ENCODE data around the gene SLC17A9.

The SLC17A9 gene

DNA sequence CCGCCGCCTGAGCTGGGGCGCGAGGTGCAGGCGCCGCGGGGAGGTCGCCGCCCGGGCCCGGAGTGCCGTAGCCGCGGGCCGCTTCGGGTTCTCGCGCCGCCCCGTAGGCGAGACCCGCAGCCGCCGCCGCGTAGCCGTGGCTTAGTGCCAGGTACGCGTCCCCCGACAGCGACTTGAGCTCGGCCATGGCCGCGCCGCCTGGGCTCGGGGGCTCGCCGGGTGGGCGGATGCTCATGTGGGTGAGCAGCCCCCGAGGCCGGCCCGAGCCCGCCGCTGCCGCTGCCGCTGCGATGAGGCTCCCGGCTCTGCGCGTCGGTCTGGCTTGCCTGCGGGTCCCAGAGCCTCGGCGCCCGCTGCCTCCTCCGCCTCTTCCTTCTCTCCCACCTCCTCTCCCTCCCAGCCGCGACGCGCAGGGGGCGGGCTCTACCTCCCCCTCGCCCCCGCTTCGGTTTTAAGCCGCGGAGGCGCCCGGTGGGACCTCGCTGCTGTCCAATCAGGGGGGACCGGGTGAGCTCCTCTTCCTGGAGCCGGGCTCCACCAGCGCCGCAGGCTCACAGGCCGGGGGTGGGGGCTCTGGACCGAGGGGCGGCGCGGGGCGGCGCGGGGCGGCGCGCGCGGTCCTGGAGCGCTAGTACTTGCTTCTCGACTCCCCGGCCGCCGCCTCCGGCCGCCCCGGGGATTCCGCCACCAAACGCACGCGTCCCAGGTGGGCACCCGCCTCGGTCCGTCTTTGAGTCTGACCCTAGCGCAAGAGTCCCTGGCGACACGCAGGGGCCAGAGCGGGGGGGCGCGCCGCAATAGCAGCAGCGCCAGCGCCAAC lies 54.2 kb downstream of the SLC17A9 start, which contains the start of gene BHLHE23:
Gene BHLHE23 (minus strand): TSS at position 425 of the 820 bp plus-strand sequence. CDS start 190 bp downstream, at position 235.
- DNase-seq, result no peak

DNA sequence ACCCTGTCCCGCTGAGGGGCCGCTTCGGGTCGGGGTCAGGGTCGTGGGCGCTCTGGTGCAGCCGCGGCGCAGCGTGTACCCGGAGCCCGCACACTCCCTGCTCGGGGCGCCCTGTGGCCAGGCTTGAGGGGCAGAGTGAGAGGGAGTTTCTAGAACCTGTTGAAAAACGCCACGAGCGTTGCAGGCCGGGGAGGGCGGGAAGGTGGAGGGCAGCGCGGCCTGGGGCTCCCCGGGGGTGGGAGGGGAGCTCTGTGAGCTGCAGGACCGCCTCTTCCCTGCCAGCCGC lies 54.8 kb downstream of the SLC17A9 start:
- no peak for DNase-seq

- no peak for DNase-seq
Observed at GRCh38 chr20:63007646-63008488, 55.4 kb downstream of the SLC17A9 start.

DNA sequence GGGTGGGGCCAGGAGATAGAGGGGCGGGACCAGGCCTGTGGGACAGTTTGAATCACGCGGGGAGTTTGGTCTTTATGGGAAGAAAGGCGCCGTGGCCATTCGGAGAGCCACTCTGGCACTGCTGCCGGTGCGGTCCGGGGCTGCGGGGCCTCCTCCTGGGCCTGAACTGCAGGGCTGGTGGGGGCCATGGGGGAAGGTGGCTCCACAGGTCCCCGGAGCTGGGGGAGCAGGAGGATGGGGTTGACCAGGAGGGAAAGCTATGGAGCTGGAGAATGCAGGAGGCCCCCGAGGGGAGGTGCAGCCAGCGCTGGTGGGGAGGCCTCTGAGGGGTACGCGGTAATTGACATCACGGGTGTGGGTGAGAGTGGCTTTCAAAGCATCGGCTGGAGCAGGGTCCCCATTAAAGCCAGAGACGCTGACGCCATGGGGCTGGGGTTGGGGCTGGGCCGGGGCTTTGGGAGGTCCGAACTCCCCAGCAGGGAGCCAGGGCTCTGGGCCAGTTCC lies 56.1 kb downstream of the SLC17A9 start:
- DNase-seq, result no peak

DNA sequence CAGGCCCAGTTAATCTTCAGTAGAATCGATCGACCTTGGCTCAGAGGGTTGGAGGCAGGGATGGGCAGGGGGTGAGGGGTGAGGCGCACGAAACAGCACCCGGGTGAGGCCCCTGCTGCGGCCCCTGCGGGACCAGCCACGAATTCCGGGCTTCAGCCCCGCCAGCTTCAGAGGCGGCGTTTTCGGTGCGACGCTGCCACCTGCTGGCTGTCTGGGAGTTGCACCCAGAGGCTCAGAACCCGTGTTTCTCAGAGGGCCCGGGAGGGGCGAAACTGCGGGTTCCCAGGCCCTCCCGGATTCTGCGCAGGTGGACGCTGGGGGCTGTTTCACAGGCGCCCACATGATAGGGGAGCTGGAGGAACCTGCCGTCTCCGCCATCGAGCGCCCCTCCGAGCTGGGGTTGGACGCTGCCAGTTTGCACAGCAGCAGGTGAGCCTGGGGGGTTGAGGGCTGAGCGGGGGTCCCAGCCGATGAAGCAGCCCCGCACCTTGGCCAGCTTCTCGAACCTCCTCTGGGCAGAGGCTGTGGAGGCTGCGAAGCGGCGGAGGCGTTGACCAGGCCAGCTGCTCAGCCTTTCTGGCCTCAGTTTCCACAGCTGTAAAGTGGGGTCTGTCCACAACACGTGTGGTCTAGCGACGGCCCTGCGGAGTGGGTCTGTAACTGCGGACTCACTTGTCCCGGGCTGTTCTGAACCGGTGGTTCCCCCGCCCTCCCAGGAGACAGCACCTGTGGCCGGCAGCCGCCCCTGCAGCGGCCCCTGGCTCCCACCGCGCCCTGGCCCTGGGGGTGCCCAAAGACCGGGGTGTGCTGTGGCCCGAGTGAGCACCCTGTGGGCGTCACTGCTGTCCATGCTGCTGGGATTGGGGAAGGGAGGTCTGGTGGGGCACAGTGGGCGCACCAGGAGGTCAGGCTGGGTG lies 56.8 kb downstream of the SLC17A9 start:
- DNase-seq, result peak; percentile 34

DNA sequence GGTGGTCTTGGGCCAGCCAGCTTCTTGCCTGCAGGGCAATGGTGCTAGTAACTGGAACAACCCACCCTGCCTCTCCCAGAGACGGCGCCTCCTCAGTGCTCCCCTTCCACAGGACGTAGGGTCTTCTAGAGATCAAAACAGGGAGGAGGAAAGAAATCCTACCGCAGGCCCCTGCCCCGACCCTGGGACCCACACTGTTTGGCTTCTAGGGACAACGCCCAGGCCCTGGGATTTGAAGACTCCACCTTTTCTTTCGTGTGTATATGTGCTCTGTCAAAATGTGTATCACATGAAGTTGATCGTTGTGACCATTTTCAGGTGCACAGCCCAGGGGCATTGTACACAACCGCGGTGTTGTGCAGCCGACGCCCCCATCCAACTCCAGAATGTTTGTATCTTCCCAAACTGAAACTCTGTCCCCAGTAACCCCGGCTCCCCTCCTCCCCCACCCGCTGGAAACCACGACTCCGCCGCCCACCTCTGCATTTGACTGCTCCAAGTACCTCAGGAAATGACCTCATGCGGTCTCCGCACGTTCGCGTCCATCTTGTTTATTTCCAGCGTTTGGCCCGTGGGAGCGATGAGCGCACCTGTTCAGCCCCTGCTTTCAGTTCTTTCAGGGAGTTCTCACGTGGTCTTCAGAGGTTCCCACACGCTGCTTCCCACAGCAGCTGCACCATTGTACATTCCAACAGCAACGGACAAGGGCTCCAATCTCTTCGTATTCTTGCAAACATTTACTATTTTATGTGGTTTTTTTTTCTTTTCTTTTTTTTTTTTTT lies 57.7 kb downstream of the SLC17A9 start:
- peak; percentile 54 for DNase-seq

GRCh38 chr20:63011798-63012197 lies 59.3 kb downstream of the SLC17A9 start:
- peak; percentile 36 for DNase-seq

DNA sequence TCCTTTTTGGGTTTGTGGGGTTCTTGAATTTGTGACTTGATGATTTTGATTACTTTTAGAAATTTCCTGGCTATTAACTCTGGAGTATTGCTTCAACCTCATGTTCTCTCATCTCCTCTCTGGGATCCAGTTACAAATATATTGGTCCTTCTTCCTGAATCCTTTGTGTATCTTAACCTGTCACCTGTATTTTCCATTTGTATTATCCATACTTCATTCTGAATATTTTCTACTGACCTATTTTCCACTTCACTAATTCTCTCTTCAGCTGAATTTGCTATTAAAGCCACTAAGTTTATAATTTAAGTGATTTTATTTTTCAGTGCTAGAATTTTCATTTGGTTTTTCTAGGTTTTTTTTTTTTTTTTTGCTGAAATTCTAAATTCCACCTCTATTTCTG lies 60.7 kb downstream of the SLC17A9 start:
- DNase-seq, result no peak

DNA sequence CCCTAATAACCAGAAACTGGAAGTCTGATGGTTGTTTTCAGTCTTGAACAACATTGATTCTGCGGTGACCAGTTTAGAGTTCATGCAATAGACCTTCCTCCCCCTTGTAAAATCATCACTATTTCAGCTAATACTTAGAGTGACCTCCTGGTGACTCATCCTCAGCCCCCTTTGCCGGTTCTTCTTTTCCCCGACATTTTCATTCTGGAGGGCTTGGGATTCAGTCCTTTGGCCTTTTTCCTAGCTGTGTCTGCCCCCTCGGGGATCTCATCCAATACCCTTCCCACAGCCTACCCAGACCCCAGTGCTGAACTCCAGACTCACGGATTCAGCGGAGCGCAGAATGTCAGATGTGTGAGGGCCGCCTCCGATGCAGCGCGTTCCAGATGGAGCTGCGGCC lies 61.8 kb downstream of the SLC17A9 start:
- no peak for DNase-seq

DNA sequence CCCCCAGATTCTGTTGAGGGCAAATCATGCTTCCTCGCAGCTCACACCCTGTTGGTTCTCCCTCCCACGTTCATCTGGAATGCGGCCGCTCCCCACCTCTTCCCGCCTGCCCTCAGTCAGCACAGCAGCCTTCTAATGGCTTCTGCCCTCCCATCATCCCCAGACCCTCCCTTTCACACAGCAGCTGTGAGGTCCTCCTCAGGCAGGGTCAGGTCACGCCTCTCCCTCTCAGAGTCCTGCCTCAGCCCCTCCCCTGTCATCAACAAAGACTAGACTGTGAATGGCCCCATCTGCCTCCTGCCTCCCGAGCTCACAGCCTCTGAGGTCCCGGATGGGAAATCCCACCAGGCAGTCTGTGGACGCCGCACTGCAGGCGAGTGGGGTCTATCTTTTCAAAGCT lies 62.2 kb downstream of the SLC17A9 start:
- no peak for DNase-seq

DNA sequence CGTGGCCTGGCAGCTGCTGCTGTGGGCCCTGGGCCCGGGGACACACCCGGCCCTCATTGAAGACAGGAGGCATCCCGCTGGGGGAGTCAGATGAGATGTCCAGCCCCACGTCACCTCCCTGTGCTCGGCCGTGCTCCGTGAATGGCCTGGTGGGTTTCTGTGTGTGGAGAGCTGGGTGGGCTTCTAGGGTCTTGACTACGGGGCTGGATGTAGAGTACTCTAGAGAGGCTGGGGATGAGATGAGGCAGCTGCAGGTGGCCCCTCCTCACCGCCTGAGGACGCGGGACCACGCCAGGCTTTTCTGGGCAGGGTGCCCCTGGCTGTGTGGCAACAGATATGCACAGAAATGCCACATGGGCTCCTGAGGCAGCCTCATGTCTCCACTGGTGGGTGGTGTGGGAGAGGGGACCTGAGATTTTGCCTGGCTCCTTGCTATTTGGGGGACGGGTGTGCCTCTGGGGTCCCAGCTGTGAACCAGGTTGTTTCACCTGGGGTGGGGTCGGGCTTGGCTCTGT lies 62.7 kb downstream of the SLC17A9 start:
- DNase-seq, result no peak

GRCh38 chr20:63015662-63016361 lies 63.3 kb downstream of the SLC17A9 start:
- DNase-seq, result no peak

DNA sequence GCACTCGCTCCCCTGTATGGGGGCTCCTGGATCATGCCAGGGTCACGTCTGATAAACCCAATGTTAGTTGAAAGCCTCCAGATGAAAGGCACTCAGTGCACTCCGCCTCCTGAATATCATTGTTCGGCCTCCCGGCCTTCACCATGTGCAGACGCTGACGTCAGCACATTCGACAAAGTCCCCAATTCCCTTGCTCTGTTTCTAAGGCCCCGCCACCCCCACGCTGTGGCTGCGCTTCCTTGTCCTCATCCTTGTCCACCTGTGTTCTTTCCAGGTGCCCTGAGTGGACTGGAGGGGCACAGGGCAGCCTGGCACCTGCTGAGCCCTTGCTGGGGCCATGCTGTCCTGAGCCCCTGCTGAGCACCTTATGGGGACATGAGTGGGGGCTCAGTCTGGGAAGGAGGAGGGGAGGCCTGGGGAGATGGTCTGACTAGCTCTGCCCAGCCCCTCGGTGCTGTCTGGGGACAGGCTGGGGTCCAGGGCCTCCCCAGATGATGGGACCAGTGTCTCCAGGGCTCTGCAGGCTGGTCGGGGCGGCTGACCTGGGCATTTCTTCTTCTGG lies 64.1 kb downstream of the SLC17A9 start:
- no peak for DNase-seq

- DNase-seq, result no peak
Observed at GRCh38 chr20:63017076-63017825, 64.7 kb downstream of the SLC17A9 start.

GRCh38 chr20:63017826-63018411 lies 65.4 kb downstream of the SLC17A9 start:
- no peak for DNase-seq
